Common myeloid progenitor, CD34-positive (primary cell): ENCODE results near the gene DDIAS.
"Not testable (repeated sequence)": the region's sequence is repeated elsewhere in the genome, so short reads cannot be mapped to it uniquely, and the experiment has no call there.

Experiments
- CTCF ChIA-PET: fragments of 350-600 bp; sonication (Branson Sonifier 250); formaldehyde crosslinking; loops from one replicate; lab custom pipeline; 2021; ENCODE audit warnings: antibody characterized with exemption; lab: Charles Lee
- POLR2A ChIA-PET: fragments of 350-600 bp; sonication (Branson Sonifier 250); formaldehyde crosslinking; loops from one replicate; lab custom pipeline; 2021; ENCODE audit warnings: antibody characterized with exemption; lab: Charles Lee
- DNase-seq, 3 donors: peaks; one replicate each; pipeline versions ENCODE4 v3.0.0 to v3.0.0-alpha.2; 2013
- H3K27ac ChIP-seq, 2 experiments: 1 replicate in 1 of 2; 2 replicates in 1 of 2; pipeline ENCODE4 v1.7.0; 2013; ENCODE audit warnings: inconsistent platforms in 2 of 2, low read length in 2 of 2, mild to moderate bottlenecking in 2 of 2, low read depth in 1 of 2, moderate library complexity in 1 of 2; ENCODE audit not compliant: severe bottlenecking in 2 of 2, insufficient read depth in 1 of 2, poor library complexity in 1 of 2
- H3K27me3 ChIP-seq, 5 experiments: replicated peaks in 2 of 5; 1 replicate in 3 of 5; 2 replicates in 2 of 5; pipeline versions ENCODE4 v1.6.1 to v1.7.0; 2013; ENCODE audit warnings: low read length in 4 of 5, mild to moderate bottlenecking in 2 of 5, moderate library complexity in 2 of 5, inconsistent platforms in 1 of 5; ENCODE audit not compliant: insufficient read depth in 5 of 5, control insufficient read depth in 4 of 5
- H3K36me3 ChIP-seq, 4 experiments: 1 replicate in 2 of 4; 2 replicates in 2 of 4; pipeline versions ENCODE4 v1.6.1 to v1.7.0; 2013; ENCODE audit warnings: low read length in 3 of 4, control low read depth in 1 of 4, mild to moderate bottlenecking in 1 of 4; ENCODE audit not compliant: control insufficient read depth in 4 of 4, insufficient read depth in 4 of 4
- H3K4me1 ChIP-seq, 4 experiments: 1 replicate in 3 of 4; 2 replicates in 1 of 4; pipeline versions ENCODE4 v1.6.1 to v1.7.1; 2013; ENCODE audit warnings: low read length in 3 of 4, mild to moderate bottlenecking in 3 of 4, control low read depth in 1 of 4, inconsistent platforms in 1 of 4, moderate library complexity in 1 of 4; ENCODE audit not compliant: control insufficient read depth in 4 of 4, insufficient read depth in 4 of 4; ENCODE audit errors: control extremely low read depth in 1 of 4
- H3K4me3 ChIP-seq, 7 experiments: 1 replicate in 4 of 7; 2 replicates in 3 of 7; pipeline versions ENCODE4 v1.5.1 to v1.7.0; 2013; ENCODE audit warnings: mild to moderate bottlenecking in 7 of 7, low read length in 6 of 7, moderate library complexity in 6 of 7, inconsistent platforms in 2 of 7, low read depth in 2 of 7, control low read depth in 1 of 7; ENCODE audit not compliant: insufficient read depth in 4 of 7, control insufficient read depth in 1 of 7; ENCODE audit errors: extremely low read depth in 1 of 7
- H3K9me3 ChIP-seq, 5 experiments: 1 replicate in 4 of 5; 2 replicates in 1 of 5; pipeline versions ENCODE4 v1.6.1 to v1.7.1; 2013; ENCODE audit warnings: low read length in 4 of 5, mild to moderate bottlenecking in 2 of 5, inconsistent platforms in 1 of 5, low read depth in 1 of 5, moderate library complexity in 1 of 5; ENCODE audit not compliant: control insufficient read depth in 4 of 5, insufficient read depth in 2 of 5; ENCODE audit errors: control extremely low read depth in 1 of 5
- WGBS: methylation state at CpG from one replicate; pipeline ENCODE4 v1.1.5; 2013; ENCODE audit not compliant: insufficient coverage; 5-methylcytosine and 5-hydroxymethylcytosine counted together

Gene DDIAS

DNA sequence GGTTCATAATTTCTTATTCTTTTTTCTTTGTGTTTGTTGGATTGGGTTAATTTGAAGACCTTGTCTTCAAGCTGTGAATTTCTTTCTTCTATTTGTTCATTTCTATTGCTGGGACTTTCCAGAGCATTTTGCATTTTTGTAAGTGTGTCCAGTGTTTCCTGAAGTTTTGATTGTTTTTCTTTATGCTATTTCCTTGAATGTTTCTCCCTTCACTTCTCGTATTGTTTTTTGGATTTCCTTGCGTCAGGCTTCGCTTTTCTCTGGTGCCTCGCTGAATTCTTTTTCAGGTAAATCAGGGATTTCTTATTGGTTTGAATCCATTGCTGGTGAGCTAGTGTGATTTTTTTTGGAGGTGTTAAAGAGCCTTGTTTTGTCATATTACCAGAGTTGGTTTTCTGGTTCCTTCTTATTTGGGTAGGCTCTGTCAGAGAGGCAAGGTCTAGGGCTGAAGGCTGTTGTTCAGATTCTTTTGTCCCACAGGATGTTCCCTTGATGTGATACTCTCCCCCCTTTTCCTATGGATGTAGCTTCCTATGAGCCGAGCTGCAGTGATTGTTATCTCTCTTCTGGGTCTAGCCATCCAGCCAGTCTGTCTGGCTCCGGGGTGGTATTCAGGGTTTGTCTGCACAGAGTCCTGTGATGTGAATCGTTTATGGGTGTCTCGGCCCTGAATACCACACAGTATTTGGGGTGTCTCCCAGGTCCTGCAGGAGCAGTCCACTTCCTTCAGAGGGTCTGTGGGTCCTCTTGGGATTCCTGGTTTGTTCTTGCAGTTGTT is 21.0 kb downstream of the DDIAS start:
- WGBS, result 85% methylated on average over 4 of the region's 8 CpGs
- DNase-seq, POLR2A ChIA-PET, H3K4me3 ChIP-seq, H3K9me3 ChIP-seq, H3K4me1 ChIP-seq, H3K27me3 ChIP-seq, H3K27ac ChIP-seq: not testable (repeated sequence)
- H3K36me3 ChIP-seq, result peaks cover 0 to 12% (median 6%) of the 10 kb centered on the region in 4 experiments
- CTCF ChIA-PET, result interaction anchor here (0.8 to 1.9 kb wide), 3 partner anchors 11 to 14 kb away, joined by 3 to 6 read pairs (median 3); no protein-coding TSS in a partner anchor

DNA sequence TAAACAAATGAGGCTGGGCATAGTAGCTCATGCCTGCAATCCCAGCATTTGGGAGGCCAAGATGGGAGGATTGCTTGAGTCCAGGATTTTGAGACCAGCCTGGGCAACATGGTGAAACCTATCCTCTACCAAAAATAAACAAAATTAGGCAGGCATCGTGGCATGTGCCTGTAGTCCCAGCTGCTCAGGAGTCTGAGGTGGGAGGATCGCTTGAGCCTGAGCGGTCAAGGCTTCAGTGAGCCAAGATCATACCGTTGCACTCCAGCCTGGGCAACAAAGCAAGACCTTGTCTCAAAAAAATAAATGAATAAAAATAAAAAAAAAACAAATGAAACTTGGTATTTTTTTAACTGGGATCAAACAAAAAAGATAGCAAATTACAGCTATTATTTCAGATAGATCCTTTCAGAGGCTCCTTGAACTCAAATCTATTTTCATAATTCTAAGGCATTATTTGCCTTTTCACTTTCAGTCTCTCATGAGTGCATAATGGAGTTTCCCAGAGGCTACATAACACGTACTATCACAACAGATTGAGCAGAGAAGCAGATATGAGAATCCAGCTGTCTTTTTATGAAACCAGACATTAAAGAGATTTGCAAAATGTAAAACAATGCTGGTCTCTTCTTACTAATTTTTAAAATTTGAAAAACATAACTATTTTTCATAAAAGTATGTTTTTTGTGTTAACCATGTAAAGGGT is 23.1 kb downstream of the DDIAS start:
- H3K4me3 ChIP-seq, result no peak overlapping the region

GRCh38 chr11:82927264-82927880 is 25.8 kb downstream of the DDIAS start:
- H3K9me3 ChIP-seq, result no peaks in the 10 kb centered on the region
- no peak overlapping the region for H3K4me3 ChIP-seq
- H3K36me3 ChIP-seq, result peaks cover 0 to 20% (median 2%) of the 10 kb centered on the region in 4 experiments
- no peak overlapping the region for H3K27ac ChIP-seq
- ChIA-PET CTCF (interaction anchor here (1.0 to 2.4 kb wide), 2 partner anchors 60 to 323 kb away, joined by 5 read pairs; no protein-coding TSS in a partner anchor), POLR2A (no interaction called here)
- peak; percentile 56 to 74 (median 73) for DNase-seq
- no peaks in the 10 kb centered on the region for H3K27me3 ChIP-seq
- H3K4me1 ChIP-seq, result peaks cover 0 to 3% (median 1%) of the 10 kb centered on the region in 4 experiments

More for the DNA sequence above, 23.1 kb downstream of the DDIAS start:
- Histone ChIP-seq H3K4me1 (no peaks in the 10 kb centered on the region), H3K27me3 (no peaks in the 10 kb centered on the region), H3K36me3 (peaks cover 0 to 12% (median 1%) of the 10 kb centered on the region in 4 experiments), H3K27ac (no peak overlapping the region), H3K9me3 (no peaks in the 10 kb centered on the region)
- no peak for DNase-seq
- CTCF ChIA-PET, result interaction anchor here (1.0 to 2.8 kb wide), 3 partner anchors 9 to 57 kb away, joined by 3 to 11 read pairs (median 5); partner anchors contain the start of gene DDIAS
- POLR2A ChIA-PET, result no interaction called here
- 94% methylated on average over 3 of the region's 5 CpGs for WGBS

- CTCF ChIA-PET, result interaction anchor here (0.8 to 1.8 kb wide), 3 partner anchors 23 to 213 kb away, joined by 3 to 4 read pairs (median 3); partner anchors contain the start of gene DDIAS
- peaks cover 0 to 24% (median 2%) of the 10 kb centered on the region in 4 experiments for H3K36me3 ChIP-seq
- no CpG with 5 or more reads among the region's 10 CpGs for WGBS
- no peak overlapping the region for H3K27ac ChIP-seq
- H3K4me3 ChIP-seq, result no peak overlapping the region
- H3K4me1 ChIP-seq, result peaks cover 0 to 4% (median 3%) of the 10 kb centered on the region in 4 experiments
- POLR2A ChIA-PET, result no interaction called here
- no peaks in the 10 kb centered on the region for H3K27me3 ChIP-seq
- no peak for DNase-seq
- no peaks in the 10 kb centered on the region for H3K9me3 ChIP-seq
Observed at GRCh38 chr11:82929121-82929520, 27.6 kb downstream of the DDIAS start.

DNA sequence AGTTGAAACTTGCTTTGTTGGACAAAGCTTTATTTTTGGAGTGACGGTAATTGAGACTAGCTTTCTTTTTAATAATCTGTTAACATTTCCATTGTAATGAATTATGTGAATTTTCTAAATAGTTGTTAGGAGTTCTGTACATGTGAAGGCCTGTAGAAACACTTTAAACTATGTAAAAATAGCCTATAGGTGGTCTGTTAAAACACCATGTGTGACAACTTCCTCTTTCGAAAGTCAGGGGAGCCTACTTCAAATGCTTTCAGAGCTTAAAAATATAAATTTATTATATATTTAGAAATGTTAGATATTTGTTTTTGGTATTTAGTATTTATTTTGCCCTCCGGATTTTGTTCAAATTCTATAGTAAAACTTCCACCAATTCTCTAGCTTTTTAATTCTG is 28.7 kb downstream of the DDIAS start:
- ChIA-PET POLR2A (no interaction called here), CTCF (interaction anchor here (1.0 to 1.8 kb wide), 5 partner anchors 17 to 212 kb away, joined by 3 to 4 read pairs (median 3); no protein-coding TSS in a partner anchor)
- Histone ChIP-seq H3K27ac (no peak overlapping the region), H3K4me3 (no peak overlapping the region), H3K4me1 (peaks cover 0 to 4% (median 3%) of the 10 kb centered on the region in 4 experiments), H3K9me3 (no peaks in the 10 kb centered on the region), H3K27me3 (no peaks in the 10 kb centered on the region), H3K36me3 (peaks cover 2 to 27% (median 2%) of the 10 kb centered on the region in 4 experiments)
- no CpG with 5 or more reads among the region's 3 CpGs for WGBS
- DNase-seq, result peak in 2 of 3 donors; percentile 22 to 49

DNA sequence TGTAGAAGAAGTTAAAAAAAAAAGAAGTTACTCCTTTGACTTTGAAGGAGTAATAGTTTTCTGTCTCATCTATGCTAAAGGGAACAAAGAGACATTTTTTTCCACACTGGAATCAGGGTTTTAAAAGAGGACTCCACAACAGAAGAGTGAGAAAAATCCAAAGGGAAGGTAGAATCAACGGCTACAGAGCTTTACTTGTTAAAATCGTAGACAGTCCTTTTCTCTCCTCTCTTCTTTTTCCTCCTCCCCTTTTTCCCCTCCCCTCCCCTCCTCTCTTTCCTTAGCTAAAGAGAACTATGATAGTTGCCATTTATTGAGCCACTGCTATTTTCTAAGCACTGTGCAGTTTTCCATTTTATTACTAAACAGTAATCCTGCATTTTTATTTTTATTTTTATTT is 29.2 kb downstream of the DDIAS start:
- Histone ChIP-seq H3K36me3 (peaks cover 2 to 28% (median 2%) of the 10 kb centered on the region in 4 experiments), H3K9me3 (no peaks in the 10 kb centered on the region), H3K4me3 (no peak overlapping the region), H3K27ac (no peak overlapping the region), H3K27me3 (no peaks in the 10 kb centered on the region), H3K4me1 (peaks cover 0 to 4% (median 3%) of the 10 kb centered on the region in 4 experiments)
- ChIA-PET POLR2A (no interaction called here), CTCF (interaction anchor here (1.0 to 1.7 kb wide), 4 partner anchors 16 to 212 kb away, joined by 3 read pairs; no protein-coding TSS in a partner anchor)
- no peak for DNase-seq
- 83% methylated on average over 2 of the region's 2 CpGs for WGBS
